ENCODE measurements around the gene UBE2L6.

The UBE2L6 gene

GRCh38 chr11:57501953-57502352 is 65.5 kb downstream of the UBE2L6 start:
- no peak for ATAC-seq
- Mint-ChIP-seq H3K4me1 (no peaks in the 10 kb centered on the region), H3K4me3 (no peak overlapping the region), H3K27ac (no peak overlapping the region), H3K27me3 (no peaks in the 10 kb centered on the region), H3K36me3 (no peaks in the 10 kb centered on the region), H3K9me3 (no peaks in the 10 kb centered on the region)
